PFSK-1 (cell line): ENCODE data around the gene PCNX3.

Source experiments
- FOXP2 ChIP-seq: optimal IDR thresholded peaks from 2 replicates; pipeline ENCODE3; 2011; ENCODE audit warnings: borderline replicate concordance, control low read depth, inconsistent platforms; ENCODE audit not compliant: insufficient read depth; ENCODE audit errors: extremely low read length, extremely low read depth
- POLR2AphosphoS5 ChIP-seq: IDR thresholded peaks from 2 replicates; pipeline ENCODE4 v1.6.1; 2012; ENCODE audit warnings: low read depth, mild to moderate bottlenecking, control low read depth, low read length, moderate library complexity
- SIN3A ChIP-seq: IDR thresholded peaks from 2 replicates; pipeline ENCODE4 v1.6.1; 2012; ENCODE audit warnings: mild to moderate bottlenecking, low read length, moderate library complexity, borderline replicate concordance; ENCODE audit not compliant: insufficient read depth
- TAF1 ChIP-seq: IDR thresholded peaks from 2 replicates; pipeline ENCODE4 v1.6.1; 2012; ENCODE audit warnings: low read length, control low read depth, borderline replicate concordance; ENCODE audit not compliant: insufficient read depth
- TF ChIP-seq, protein P1 (sequence below), 2 experiments: IDR thresholded peaks; 2 replicates each; pipeline versions ENCODE4 v1.6.1 to v1.8.0; 2011 to 2012; ENCODE audit warnings: low read depth in 2 of 2, low read length in 2 of 2, control low read depth in 1 of 2, inconsistent platforms in 1 of 2, mild to moderate bottlenecking in 1 of 2, moderate library complexity in 1 of 2; ENCODE audit not compliant: insufficient read depth in 1 of 2

The PCNX3 gene

DNA sequence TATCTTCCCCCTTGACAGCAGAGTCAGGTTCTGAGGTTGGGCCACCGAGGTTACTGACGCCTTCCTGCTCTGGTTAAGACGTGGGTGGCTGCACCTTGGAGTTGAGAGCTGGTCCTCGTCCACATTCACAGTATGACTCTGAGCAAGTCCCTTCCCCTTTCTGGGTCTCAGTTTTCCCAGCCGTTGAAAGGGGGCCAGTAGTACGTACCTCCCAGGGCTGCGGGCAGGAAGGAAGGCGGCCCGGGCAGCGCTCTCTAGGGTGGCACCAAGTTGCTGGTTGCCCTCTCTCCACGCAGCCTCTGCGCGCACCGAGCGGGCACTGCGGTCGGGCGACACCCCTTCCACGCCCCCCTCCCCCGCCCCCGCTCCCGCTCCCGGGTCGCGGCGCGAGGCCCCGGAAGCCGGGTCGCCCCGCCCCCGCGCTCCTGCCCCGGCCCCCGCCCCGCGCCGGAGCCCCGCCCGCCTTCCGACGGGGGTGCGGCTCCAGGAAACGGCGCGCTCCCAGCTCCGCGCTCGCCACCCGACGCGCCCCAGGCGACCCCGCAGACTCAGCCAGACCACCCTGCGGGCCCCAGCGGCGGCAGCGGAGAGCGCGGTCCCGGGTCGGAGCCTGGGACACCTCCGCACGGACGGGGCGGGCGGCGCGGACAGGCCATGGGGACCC lies 39.9 kb upstream of the PCNX3 start, which contains the start of gene EHBP1L1:
TSS of gene EHBP1L1 (plus strand) at position 486 of the 664 bp plus-strand sequence. CDS start 250 bp downstream, outside the sequence.
- TF ChIP-seq TAF1, result no peak
- TF ChIP-seq, protein P1, sequence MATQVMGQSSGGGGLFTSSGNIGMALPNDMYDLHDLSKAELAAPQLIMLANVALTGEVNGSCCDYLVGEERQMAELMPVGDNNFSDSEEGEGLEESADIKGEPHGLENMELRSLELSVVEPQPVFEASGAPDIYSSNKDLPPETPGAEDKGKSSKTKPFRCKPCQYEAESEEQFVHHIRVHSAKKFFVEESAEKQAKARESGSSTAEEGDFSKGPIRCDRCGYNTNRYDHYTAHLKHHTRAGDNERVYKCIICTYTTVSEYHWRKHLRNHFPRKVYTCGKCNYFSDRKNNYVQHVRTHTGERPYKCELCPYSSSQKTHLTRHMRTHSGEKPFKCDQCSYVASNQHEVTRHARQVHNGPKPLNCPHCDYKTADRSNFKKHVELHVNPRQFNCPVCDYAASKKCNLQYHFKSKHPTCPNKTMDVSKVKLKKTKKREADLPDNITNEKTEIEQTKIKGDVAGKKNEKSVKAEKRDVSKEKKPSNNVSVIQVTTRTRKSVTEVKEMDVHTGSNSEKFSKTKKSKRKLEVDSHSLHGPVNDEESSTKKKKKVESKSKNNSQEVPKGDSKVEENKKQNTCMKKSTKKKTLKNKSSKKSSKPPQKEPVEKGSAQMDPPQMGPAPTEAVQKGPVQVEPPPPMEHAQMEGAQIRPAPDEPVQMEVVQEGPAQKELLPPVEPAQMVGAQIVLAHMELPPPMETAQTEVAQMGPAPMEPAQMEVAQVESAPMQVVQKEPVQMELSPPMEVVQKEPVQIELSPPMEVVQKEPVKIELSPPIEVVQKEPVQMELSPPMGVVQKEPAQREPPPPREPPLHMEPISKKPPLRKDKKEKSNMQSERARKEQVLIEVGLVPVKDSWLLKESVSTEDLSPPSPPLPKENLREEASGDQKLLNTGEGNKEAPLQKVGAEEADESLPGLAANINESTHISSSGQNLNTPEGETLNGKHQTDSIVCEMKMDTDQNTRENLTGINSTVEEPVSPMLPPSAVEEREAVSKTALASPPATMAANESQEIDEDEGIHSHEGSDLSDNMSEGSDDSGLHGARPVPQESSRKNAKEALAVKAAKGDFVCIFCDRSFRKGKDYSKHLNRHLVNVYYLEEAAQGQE (IDR thresholded peaks at IDR 0.05; ENCODE audit: insufficient read depth in 1 of 2, low read depth in 2 of 2, low read length in 2 of 2), result no peak
- TF ChIP-seq FOXP2, result no peak
- no peak; the same call in 1 of the 2 replicates for TF ChIP-seq SIN3A
- TF ChIP-seq POLR2AphosphoS5, result no peak

DNA sequence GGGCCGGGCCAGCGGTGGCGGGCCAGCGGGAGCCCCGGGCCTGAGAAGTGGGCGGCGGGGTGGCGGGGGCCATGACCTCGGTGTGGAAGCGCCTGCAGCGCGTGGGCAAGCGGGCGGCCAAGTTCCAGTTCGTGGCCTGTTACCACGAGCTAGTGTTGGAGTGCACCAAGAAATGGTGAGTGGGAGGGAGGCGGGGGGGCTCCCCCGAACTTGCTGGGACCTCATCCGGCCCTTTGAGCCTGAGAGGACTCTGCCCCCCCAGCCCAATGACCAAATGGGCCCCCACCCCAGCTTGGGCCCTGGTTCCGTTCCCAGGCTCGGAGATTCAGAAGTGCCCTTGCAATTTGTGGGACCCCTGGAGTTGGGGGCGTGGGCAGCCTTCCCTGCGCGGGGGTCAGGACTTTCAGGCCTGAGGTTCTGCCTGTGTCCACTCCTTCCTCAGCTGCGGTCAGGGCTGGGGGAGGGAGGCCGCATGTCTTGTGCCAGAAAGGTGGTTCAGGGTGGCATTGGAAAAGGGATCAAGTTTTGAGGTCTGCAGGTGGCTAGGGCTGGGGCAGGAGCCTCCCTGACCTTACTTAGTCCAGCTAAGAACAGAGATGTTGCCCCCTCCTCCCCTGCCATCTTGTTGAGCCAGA lies 39.2 kb upstream of the PCNX3 start:
- TF ChIP-seq POLR2AphosphoS5, result no peak
- TF ChIP-seq SIN3A, result no peak
- TF ChIP-seq TAF1, result no peak
- TF ChIP-seq FOXP2, result no peak
- TF ChIP-seq, protein P1 (IDR thresholded peaks at IDR 0.05; ENCODE audit: insufficient read depth in 1 of 2, low read depth in 2 of 2, low read length in 2 of 2), result no peak

DNA sequence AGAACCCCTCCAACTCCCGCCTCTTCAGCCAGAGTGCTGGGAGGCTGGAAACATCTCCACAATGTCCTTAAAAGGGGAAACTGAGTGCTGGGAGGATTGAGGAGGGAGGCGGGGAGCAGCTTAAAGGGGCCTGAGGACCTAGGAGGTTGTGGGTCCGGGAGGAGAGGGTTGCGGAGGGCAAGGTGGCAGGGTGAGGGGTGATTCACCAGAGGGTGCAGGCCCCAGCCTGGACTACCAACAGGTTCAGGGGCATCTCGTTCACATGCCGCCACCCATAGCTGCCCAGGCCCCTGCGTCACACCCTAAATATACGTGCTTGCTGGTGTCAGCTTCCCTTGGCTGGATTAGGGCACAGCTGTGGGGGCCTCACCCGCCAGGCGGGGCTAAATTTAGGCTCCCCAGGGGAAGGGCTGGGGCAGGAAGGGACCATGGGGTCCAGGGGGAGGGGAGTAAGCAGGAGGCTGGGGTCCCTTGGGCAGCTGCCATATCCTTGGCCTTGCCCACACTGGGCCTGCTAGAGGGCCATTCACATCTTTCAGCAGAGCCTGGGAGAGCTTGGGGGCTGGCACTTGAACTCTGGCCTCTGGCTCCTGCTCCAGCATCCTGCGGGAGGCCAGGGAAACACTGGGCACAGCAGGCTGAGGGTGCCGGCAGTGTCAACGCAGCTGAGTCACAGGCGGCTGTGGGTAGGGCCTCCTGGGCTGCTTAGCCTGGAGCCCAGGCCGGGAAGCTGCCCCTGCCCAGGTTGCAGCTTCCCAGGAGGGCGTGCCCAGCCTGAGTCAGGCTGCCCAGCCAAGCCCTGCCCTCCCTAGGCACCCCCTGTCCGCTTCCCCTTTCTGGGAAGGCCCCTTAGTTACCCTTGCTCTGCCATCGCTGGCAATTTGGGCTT lies 38.5 kb upstream of the PCNX3 start:
- TF ChIP-seq TAF1 (no peak), POLR2AphosphoS5 (no peak), FOXP2 (no peak), SIN3A (no peak)
- TF ChIP-seq, protein P1 (IDR thresholded peaks at IDR 0.05; ENCODE audit: insufficient read depth in 1 of 2, low read depth in 2 of 2, low read length in 2 of 2), result no peak

DNA sequence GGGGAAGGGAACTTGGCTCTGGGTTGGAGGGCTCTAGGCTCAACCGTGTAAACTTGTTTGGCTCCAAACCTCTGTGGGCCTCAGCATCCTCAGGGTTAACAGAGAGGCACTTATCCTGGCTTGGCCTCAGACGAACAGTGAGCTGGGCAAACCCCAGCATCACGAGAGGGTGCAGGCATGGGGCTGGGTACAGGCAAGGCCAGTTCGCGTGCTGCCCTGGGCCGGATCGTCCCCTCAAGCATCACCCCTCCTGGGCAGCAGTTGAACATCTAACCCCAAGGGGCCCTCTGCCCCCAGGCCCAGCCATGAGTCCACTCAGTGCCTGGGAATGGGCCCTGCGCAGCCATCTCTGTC lies 37.8 kb upstream of the PCNX3 start:
- TF ChIP-seq POLR2AphosphoS5 (no peak), TAF1 (no peak), FOXP2 (no peak), SIN3A (no peak)
- TF ChIP-seq, protein P1 (IDR thresholded peaks at IDR 0.05; ENCODE audit: insufficient read depth in 1 of 2, low read depth in 2 of 2, low read length in 2 of 2), result no peak
